Hepatocyte (in vitro differentiated cells): ENCODE results near the gene CLSTN1. TPM values are rescaled to one million over a fixed set of nuclear protein-coding genes. Genes with fewer than 3 reads are reported as not detected.

Experiments
- DNase-seq: peaks from one replicate; pipeline ENCODE4 v3.0.0-alpha.2; 2016; ENCODE audit warnings: low spot score
- H2AFZ ChIP-seq: fragments of 200-600 bp; sonication (generic); 2 replicates; pipeline ENCODE4 v1.6.0; 2016; ENCODE audit warnings: antibody characterized with exemption, mild to moderate bottlenecking
- H3K27ac ChIP-seq: fragments of 200-600 bp; sonication (generic); 2 replicates; pipeline ENCODE4 v1.5.1; 2016; ENCODE audit warnings: mild to moderate bottlenecking
- H3K27me3 ChIP-seq: fragments of 200-600 bp; sonication (generic); 2 replicates; pipeline ENCODE4 v1.6.1; 2016
- H3K36me3 ChIP-seq: fragments of 200-600 bp; sonication (generic); replicated peaks from 2 replicates; pipeline ENCODE4 v1.5.1; 2016; ENCODE audit warnings: low read depth; ENCODE audit not compliant: insufficient read depth
- H3K4me1 ChIP-seq: fragments of 200-600 bp; sonication (generic); 2 replicates; pipeline ENCODE4 v1.5.1; 2016; ENCODE audit warnings: mild to moderate bottlenecking, moderate library complexity; ENCODE audit not compliant: insufficient read depth
- H3K4me2 ChIP-seq: fragments of 200-600 bp; sonication (generic); 2 replicates; pipeline ENCODE4 v1.6.0; 2016
- H3K4me3 ChIP-seq: fragments of 200-600 bp; sonication (generic); 2 replicates; pipeline ENCODE4 v1.5.1; 2016; ENCODE audit warnings: mild to moderate bottlenecking
- H3K79me2 ChIP-seq: fragments of 200-600 bp; sonication (generic); 2 replicates; pipeline ENCODE4 v1.6.0; 2017; ENCODE audit warnings: mild to moderate bottlenecking
- H3K9me2 ChIP-seq: fragments of 200-600 bp; sonication (generic); replicated peaks from 2 replicates; pipeline ENCODE4 v1.6.0; 2017; ENCODE audit warnings: mild to moderate bottlenecking; ENCODE audit not compliant: insufficient read depth
- H3K9me3 ChIP-seq: fragments of 200-600 bp; sonication (generic); 2 replicates; pipeline ENCODE4 v1.5.1; 2016; ENCODE audit warnings: low read depth, mild to moderate bottlenecking
- H4K20me1 ChIP-seq: fragments of 200-600 bp; sonication (generic); 2 replicates; pipeline ENCODE4 v1.6.0; 2016; ENCODE audit warnings: mild to moderate bottlenecking; ENCODE audit not compliant: insufficient read depth, poor library complexity, severe bottlenecking
- CTCF ChIP-seq: fragments of 200-600 bp; sonication (generic); IDR thresholded peaks from 2 replicates; pipeline ENCODE4 v1.5.1; 2016; ENCODE audit warnings: antibody characterized with exemption, mild to moderate bottlenecking; ENCODE audit not compliant: poor library complexity
- EZH2 ChIP-seq: fragments of 200-600 bp; sonication (generic); IDR thresholded peaks from 2 replicates; pipeline ENCODE4 v1.6.1; 2016; ENCODE audit warnings: antibody characterized with exemption, mild to moderate bottlenecking, borderline replicate concordance
- EZH2phosphoT487 ChIP-seq: fragments of 200-600 bp; sonication (generic); IDR thresholded peaks from one replicate; pipeline ENCODE4 v1.6.1; 2018; ENCODE audit warnings: antibody characterized with exemption, mild to moderate bottlenecking, low read depth, moderate library complexity; ENCODE audit not compliant: unreplicated experiment, severe bottlenecking
- WGBS: methylation state at CpG from one replicate; pipeline ENCODE4 v1.1.6; 2016; ENCODE audit warnings: low lambda C conversion rate; ENCODE audit errors: missing lambda C conversion rate; 5-methylcytosine and 5-hydroxymethylcytosine counted together
- polyA plus RNA-seq: library from polyadenylated mRNA; unstranded; fragments of >200 nt; fragmentation: Nextera tagmentation; extraction: Ambion mirVana; gene quantifications from 2 replicates; pipeline ENCODE4 v1.2.1, GENCODE V29; 2016
- total RNA-seq: library from RNA; depleted of rRNA; stranded (reverse); fragments of >200 nt; gene quantifications from 2 replicates; pipeline ENCODE4 v1.2.3, GENCODE V29; 2014

CLSTN1 gene
- total and polyA plus RNA-seq, 2 experiments from 2014 or later, result 47.7 to 74.2 TPM

DNA sequence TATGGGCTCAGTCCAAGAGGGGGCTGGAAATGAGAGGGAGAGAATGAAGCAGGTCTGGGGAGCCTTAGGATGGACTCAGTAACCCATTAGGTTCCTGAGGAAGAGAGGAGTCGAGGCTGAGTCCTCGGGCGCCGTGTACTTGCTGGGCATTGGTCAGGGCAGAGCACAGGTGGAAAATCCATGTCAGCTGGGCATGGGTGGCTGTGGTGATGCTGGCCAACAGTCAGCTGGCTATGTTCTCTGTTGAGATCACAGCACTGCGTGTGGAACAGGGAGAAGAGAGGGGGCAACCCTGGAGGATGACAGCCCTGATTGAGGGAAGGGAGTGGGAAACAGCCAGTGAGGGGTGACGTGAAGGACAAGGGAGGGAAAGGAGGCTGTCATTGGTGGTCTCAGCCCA, 43.1 kb upstream of the CLSTN1 start:
- no peaks in the 10 kb centered on the region for H3K36me3 ChIP-seq
- no peaks in the 10 kb centered on the region for H3K4me1 ChIP-seq
- H4K20me1 ChIP-seq, result no peaks in the 10 kb centered on the region

GRCh38 chr1:9865724-9866123, 42.0 kb upstream of the CLSTN1 start:
- 97% methylated on average over 2 of the region's 2 CpGs for WGBS
- Histone ChIP-seq H3K27ac (no peak overlapping the region), H3K79me2 (no peaks in the 10 kb centered on the region), H3K9me3 (no peaks in the 10 kb centered on the region), H3K4me3 (no peak overlapping the region), H3K4me2 (no peak overlapping the region), H3K36me3 (no peaks in the 10 kb centered on the region), H3K4me1 (no peaks in the 10 kb centered on the region), H4K20me1 (no peaks in the 10 kb centered on the region), H3K27me3 (no peaks in the 10 kb centered on the region), H2AFZ (no peak overlapping the region), H3K9me2 (no peaks in the 10 kb centered on the region)
- DNase-seq, result no peak
- no peak for TF ChIP-seq EZH2
- no peak for TF ChIP-seq CTCF
- TF ChIP-seq EZH2phosphoT487, result no peak

More for the DNA sequence above, 43.1 kb upstream of the CLSTN1 start:
- Histone ChIP-seq H3K9me3 (no peaks in the 10 kb centered on the region), H2AFZ (no peak overlapping the region), H3K4me2 (no peak overlapping the region), H3K9me2 (no peaks in the 10 kb centered on the region), H3K27me3 (no peaks in the 10 kb centered on the region), H3K4me3 (no peak overlapping the region), H3K79me2 (no peaks in the 10 kb centered on the region), H3K27ac (no peak overlapping the region)
- 97% methylated on average over 6 of the region's 6 CpGs for WGBS
- no peak for TF ChIP-seq EZH2
- no peak for DNase-seq

- H3K4me3 ChIP-seq, result no peak overlapping the region
- 93% methylated on average over 10 of the region's 10 CpGs for WGBS
- no peaks in the 10 kb centered on the region for H3K9me3 ChIP-seq
- H3K9me2 ChIP-seq, result no peaks in the 10 kb centered on the region
- no peak overlapping the region for H2AFZ ChIP-seq
- no peaks in the 10 kb centered on the region for H3K79me2 ChIP-seq
- TF ChIP-seq CTCF (no peak), EZH2phosphoT487 (no peak), EZH2 (no peak)
- DNase-seq, result no peak
- H3K4me1 ChIP-seq, result no peaks in the 10 kb centered on the region
- H3K27me3 ChIP-seq, result no peaks in the 10 kb centered on the region
- H3K36me3 ChIP-seq, result no peaks in the 10 kb centered on the region
- H3K27ac ChIP-seq, result no peak overlapping the region
- no peak overlapping the region for H3K4me2 ChIP-seq
- no peaks in the 10 kb centered on the region for H4K20me1 ChIP-seq
Observed at GRCh38 chr1:9863371-9863770, 39.6 kb upstream of the CLSTN1 start.

DNA sequence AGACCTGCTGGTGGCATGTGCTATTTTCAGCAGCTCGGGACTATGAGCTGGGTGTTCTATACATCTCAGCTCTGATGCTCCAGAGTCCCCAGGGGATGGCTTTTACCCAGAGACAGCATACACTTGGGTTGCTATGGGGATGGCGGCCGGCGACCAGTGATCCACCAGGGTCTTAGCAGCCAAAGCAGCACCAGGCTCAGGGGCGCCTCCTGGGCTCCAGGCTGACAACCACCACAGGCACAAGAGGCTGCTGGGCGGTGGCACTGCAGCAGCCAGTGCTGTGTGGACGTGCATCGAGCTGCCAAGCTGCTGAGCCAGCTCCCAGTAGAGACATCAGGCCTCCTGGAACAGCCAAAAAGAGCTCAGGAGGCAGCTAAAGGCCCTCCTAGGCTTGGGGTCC, 37.6 kb upstream of the CLSTN1 start:
- H3K4me1 ChIP-seq, result no peaks in the 10 kb centered on the region
- no peaks in the 10 kb centered on the region for H4K20me1 ChIP-seq
- H3K4me2 ChIP-seq, result no peak overlapping the region
- H3K9me2 ChIP-seq, result no peaks in the 10 kb centered on the region
- H2AFZ ChIP-seq, result no peak overlapping the region
- no peaks in the 10 kb centered on the region for H3K27me3 ChIP-seq
- 86% methylated on average over 8 of the region's 8 CpGs for WGBS
- H3K36me3 ChIP-seq, result no peaks in the 10 kb centered on the region
- no peak for DNase-seq
- H3K79me2 ChIP-seq, result no peaks in the 10 kb centered on the region
- TF ChIP-seq EZH2phosphoT487 (no peak), CTCF (no peak), EZH2 (no peak)
- no peaks in the 10 kb centered on the region for H3K9me3 ChIP-seq
- H3K27ac ChIP-seq, result no peak overlapping the region
- H3K4me3 ChIP-seq, result no peak overlapping the region
